SK-N-SH (cell line): ENCODE results near the gene FYTTD1. TPM values are rescaled to one million over a fixed set of nuclear protein-coding genes. Genes with fewer than 3 reads are reported as not detected.
A peak's percentile ranks its signal among the peaks of the same experiment; 100 is the strongest.

ENCODE experiments used
- CTCF ChIA-PET: fragments of 300-600, 350-600 bp; formaldehyde crosslinking; extraction: SDS; loops from one replicate; lab custom pipeline; 2021; lab: Yijun Ruan, JAX
- POLR2A ChIA-PET: fragments of 350-600 bp; sonication (Branson Sonifier 250); formaldehyde crosslinking; extraction: SDS; loops from one replicate; lab custom pipeline; 2020; ENCODE audit warnings: antibody characterized with exemption, inconsistent platforms; lab: Yijun Ruan, JAX
- DNase-seq: peaks from one replicate; pipeline ENCODE4 v3.0.0; 2012
- H2AFZ ChIP-seq: fragments of 200-600 bp; sonication (generic); 2 replicates; pipeline ENCODE4 v1.8.1; 2016; ENCODE audit warnings: antibody characterized with exemption, mild to moderate bottlenecking, low read depth
- H3F3A ChIP-seq: fragments of 200-600 bp; sonication (generic); replicated peaks from 2 replicates; pipeline ENCODE3; 2016; ENCODE audit warnings: antibody characterized with exemption, mild to moderate bottlenecking; ENCODE audit not compliant: insufficient read depth
- H3K27ac ChIP-seq, 2 experiments: fragments of 200-500 bp in 1 of 2; fragments of 200-600 bp in 1 of 2; sonication (Bioruptor generic) in 1 of 2; sonication (generic), shearing (Covaris generic) in 1 of 2; 2 replicates each; pipeline versions ENCODE4 v1.5.1 to v1.6.1; 2014 to 2016; ENCODE audit warnings: low read depth in 2 of 2, inconsistent platforms in 1 of 2, low read length in 1 of 2, mild to moderate bottlenecking in 1 of 2, mixed read lengths in 1 of 2
- H3K27me3 ChIP-seq: fragments of 200-600 bp; sonication (generic), shearing (Covaris generic); 2 replicates; pipeline ENCODE4 v1.6.1; 2016; ENCODE audit warnings: mixed run types; ENCODE audit not compliant: insufficient read depth
- H3K36me3 ChIP-seq, 2 experiments: fragments of 200-500 bp in 1 of 2; fragments of 200-600 bp in 1 of 2; sonication (Bioruptor generic) in 1 of 2; sonication (generic) in 1 of 2; replicated peaks in 1 of 2; 2 replicates each; pipeline versions ENCODE3 to v1.5.1; 2014 to 2016; ENCODE audit warnings: low read length in 1 of 2, mild to moderate bottlenecking in 1 of 2; ENCODE audit not compliant: insufficient read depth in 2 of 2, control insufficient read depth in 1 of 2
- H3K4me1 ChIP-seq, 2 experiments: fragments of 200-500 bp in 1 of 2; fragments of 200-600 bp in 1 of 2; sonication (Bioruptor generic) in 1 of 2; sonication (generic), shearing (Covaris generic) in 1 of 2; 2 replicates each; pipeline versions ENCODE4 v1.5.1 to v1.6.1; 2014 to 2016; ENCODE audit warnings: low read depth in 1 of 2, low read length in 1 of 2, mixed run types in 1 of 2; ENCODE audit not compliant: insufficient read depth in 2 of 2, control insufficient read depth in 1 of 2
- H3K4me2 ChIP-seq: fragments of 200-600 bp; sonication (generic), shearing (Covaris generic); 2 replicates; pipeline ENCODE4 v1.6.1; 2017; ENCODE audit warnings: mixed run types
- H3K4me3 ChIP-seq, 2 experiments: fragments of 200-500 bp in 1 of 2; fragments of 200-600 bp in 1 of 2; sonication (Bioruptor generic) in 1 of 2; sonication (generic), shearing (Covaris generic) in 1 of 2; 2 replicates each; pipeline versions ENCODE4 v1.5.1 to v1.8.1; 2014 to 2016; ENCODE audit warnings: low read depth in 2 of 2, inconsistent platforms in 1 of 2, low read length in 1 of 2, mild to moderate bottlenecking in 1 of 2, mixed read lengths in 1 of 2, moderate library complexity in 1 of 2
- H3K79me2 ChIP-seq: fragments of 200-600 bp; sonication (generic); 2 replicates; pipeline ENCODE4 v1.8.1; 2017; ENCODE audit warnings: mild to moderate bottlenecking; ENCODE audit not compliant: insufficient read depth
- H3K9ac ChIP-seq: fragments of 200-600 bp; sonication (generic); 2 replicates; pipeline ENCODE4 v1.6.1; 2017; ENCODE audit warnings: mixed run types
- H3K9me2 ChIP-seq: fragments of 200-600 bp; sonication (generic); 2 replicates; pipeline ENCODE4 v1.6.1; 2017; ENCODE audit warnings: mixed run types
- H3K9me3 ChIP-seq: fragments of 200-600 bp; sonication (generic); 2 replicates; pipeline ENCODE4 v1.6.1; 2017; ENCODE audit warnings: mixed run types, mild to moderate bottlenecking, moderate library complexity
- H4K20me1 ChIP-seq: fragments of 200-600 bp; sonication (generic); 2 replicates; pipeline ENCODE4 v1.6.1; 2017; ENCODE audit warnings: mild to moderate bottlenecking, mixed run types; ENCODE audit not compliant: insufficient read depth
- CHD2 ChIP-seq: fragments of 150-350 bp; IDR thresholded peaks from 2 replicates; pipeline ENCODE4 v1.6.1; 2018; ENCODE audit warnings: low read length; ENCODE audit not compliant: partially characterized antibody
- EP300 ChIP-seq, 2 experiments: IDR thresholded peaks; 2 replicates each; pipeline versions ENCODE4 v1.4.0 to v1.6.1; 2012; ENCODE audit warnings: borderline replicate concordance in 1 of 2, low read depth in 1 of 2, low read length in 1 of 2
- FOXJ3 ChIP-seq: sonication (generic); formaldehyde crosslinking; IDR thresholded peaks from 2 replicates; pipeline ENCODE4 v1.5.1; 2020; ENCODE audit warnings: mild to moderate bottlenecking, missing genetic modification reagents
- JUND ChIP-seq: IDR thresholded peaks from 2 replicates; pipeline ENCODE4 v1.4.0; 2012
- MEF2A ChIP-seq: IDR thresholded peaks from 2 replicates; pipeline ENCODE4 v1.4.0; 2012; ENCODE audit warnings: low read depth, borderline replicate concordance
- NFIC ChIP-seq: IDR thresholded peaks from 2 replicates; pipeline ENCODE4 v1.4.0; 2012; ENCODE audit warnings: borderline replicate concordance
- NRF1 ChIP-seq: IDR thresholded peaks from 2 replicates; pipeline ENCODE4 v1.6.1; 2012; ENCODE audit warnings: low read depth, mild to moderate bottlenecking, low read length
- RAD21 ChIP-seq: IDR thresholded peaks from 2 replicates; pipeline ENCODE4 v1.6.1; 2012; ENCODE audit warnings: mild to moderate bottlenecking, low read length
- RCOR1 ChIP-seq: fragments of 150-350 bp; IDR thresholded peaks from 2 replicates; pipeline ENCODE4 v1.6.1; 2017; ENCODE audit warnings: antibody characterized with exemption, low read length
- TAF1 ChIP-seq: IDR thresholded peaks from 2 replicates; pipeline ENCODE4 v1.6.1; 2012; ENCODE audit warnings: low read depth, mild to moderate bottlenecking, low read length, moderate library complexity, borderline replicate concordance
- TEAD4 ChIP-seq: IDR thresholded peaks from 2 replicates; pipeline ENCODE4 v1.4.0; 2012; ENCODE audit warnings: mild to moderate bottlenecking, borderline replicate concordance; ENCODE audit not compliant: insufficient read depth
- WGBS: methylation state at CpG from one replicate; pipeline ENCODE4 v1.1.6; 2017; ENCODE audit warnings: low lambda C conversion rate; 5-methylcytosine and 5-hydroxymethylcytosine counted together
- polyA plus RNA-seq, 3 experiments: library from polyadenylated mRNA; depleted of rRNA; stranded (reverse); fragments of >200 nt; gene quantifications; 2 replicates each; pipeline ENCODE4 v1.2.3, GENCODE V29; 2012
- TF ChIP-seq, protein P1 (sequence below): fragments of 150-350 bp; IDR thresholded peaks from 2 replicates; pipeline ENCODE4 v1.6.1; 2017; ENCODE audit warnings: antibody characterized with exemption, low read length, low read depth, borderline replicate concordance
- TF ChIP-seq, protein P2 (sequence below): IDR thresholded peaks from 2 replicates; pipeline ENCODE4 v1.4.0; 2012; ENCODE audit warnings: low read depth, borderline replicate concordance
- TF ChIP-seq, protein P3 (sequence below): IDR thresholded peaks from 2 replicates; pipeline ENCODE4 v1.4.0; 2012; ENCODE audit warnings: low read depth
- TF ChIP-seq, protein P4 (sequence below): IDR thresholded peaks from 2 replicates; pipeline ENCODE4; 2012
- TF ChIP-seq, protein P5 (sequence below): IDR thresholded peaks from 2 replicates; pipeline ENCODE4 v1.4.0; 2012; ENCODE audit warnings: low read depth, borderline replicate concordance

FYTTD1 gene
- polyA plus RNA-seq, 1 of the 3 experiments (the other 2 are of a cell fraction) = 14.7 TPM

DNA sequence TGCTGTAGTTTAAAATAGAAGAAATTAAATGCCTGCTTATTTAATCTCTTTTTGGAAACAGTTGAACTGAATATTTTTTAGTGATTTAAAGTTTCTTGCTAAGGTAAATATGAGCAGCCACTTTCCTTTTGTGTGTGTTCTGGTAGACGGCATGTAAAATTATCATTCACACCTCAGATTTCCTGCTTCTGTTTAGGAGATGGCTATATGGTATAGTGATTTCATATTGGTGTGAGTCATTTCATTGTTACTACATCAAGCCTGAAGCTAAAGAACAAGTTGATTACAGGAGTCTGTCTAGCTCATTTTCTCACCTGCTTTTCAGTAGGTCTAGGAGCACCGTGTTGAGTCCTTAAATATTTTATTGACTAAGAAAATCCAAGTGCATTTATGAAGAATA is 43.6 kb downstream of the FYTTD1 start:
- Histone ChIP-seq H3K9me2 (no peaks in the 10 kb centered on the region), H2AFZ (no peak overlapping the region), H3K4me3 (peak overlapping the region in 1 of 2 experiments; percentile 33; a peak in 1 of 4 replicates), H3K27me3 (no peaks in the 10 kb centered on the region), H3K27ac (no peak overlapping the region), H3K36me3 (peaks cover 0 to 2% of the 10 kb centered on the region in 2 experiments), H3K9me3 (no peaks in the 10 kb centered on the region), H4K20me1 (peaks cover 53% of the 10 kb centered on the region), H3K9ac (no peak overlapping the region), H3K4me2 (peak overlapping the region; percentile 27), H3F3A (peaks cover 16% of the 10 kb centered on the region), H3K4me1 (peaks cover 3 to 7% of the 10 kb centered on the region in 2 experiments; a peak in 2 of 4 replicates), H3K79me2 (peaks cover 71% of the 10 kb centered on the region)
- no peak for DNase-seq
- ChIA-PET CTCF (interaction anchor here (1.2 kb wide), 1 partner anchor 50 kb away, joined by 3 read pairs; no protein-coding TSS in a partner anchor), POLR2A (no interaction called here)
- TF ChIP-seq, protein P1, sequence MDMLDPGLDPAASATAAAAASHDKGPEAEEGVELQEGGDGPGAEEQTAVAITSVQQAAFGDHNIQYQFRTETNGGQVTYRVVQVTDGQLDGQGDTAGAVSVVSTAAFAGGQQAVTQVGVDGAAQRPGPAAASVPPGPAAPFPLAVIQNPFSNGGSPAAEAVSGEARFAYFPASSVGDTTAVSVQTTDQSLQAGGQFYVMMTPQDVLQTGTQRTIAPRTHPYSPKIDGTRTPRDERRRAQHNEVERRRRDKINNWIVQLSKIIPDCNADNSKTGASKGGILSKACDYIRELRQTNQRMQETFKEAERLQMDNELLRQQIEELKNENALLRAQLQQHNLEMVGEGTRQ = no peak
- TF ChIP-seq JUND = no peak
- TF ChIP-seq NFIC = no peak
- no peak for TF ChIP-seq FOXJ3
- TF ChIP-seq, protein P2, sequence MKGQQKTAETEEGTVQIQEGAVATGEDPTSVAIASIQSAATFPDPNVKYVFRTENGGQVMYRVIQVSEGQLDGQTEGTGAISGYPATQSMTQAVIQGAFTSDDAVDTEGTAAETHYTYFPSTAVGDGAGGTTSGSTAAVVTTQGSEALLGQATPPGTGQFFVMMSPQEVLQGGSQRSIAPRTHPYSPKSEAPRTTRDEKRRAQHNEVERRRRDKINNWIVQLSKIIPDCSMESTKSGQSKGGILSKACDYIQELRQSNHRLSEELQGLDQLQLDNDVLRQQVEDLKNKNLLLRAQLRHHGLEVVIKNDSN = no peak
- TF ChIP-seq RCOR1 = no peak
- TF ChIP-seq MEF2A = no peak
- TF ChIP-seq, protein P3, sequence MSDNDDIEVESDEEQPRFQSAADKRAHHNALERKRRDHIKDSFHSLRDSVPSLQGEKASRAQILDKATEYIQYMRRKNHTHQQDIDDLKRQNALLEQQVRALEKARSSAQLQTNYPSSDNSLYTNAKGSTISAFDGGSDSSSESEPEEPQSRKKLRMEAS = no peak
- TF ChIP-seq CHD2 = no peak
- TF ChIP-seq NRF1 = no peak
- TF ChIP-seq TAF1 = no peak
- TF ChIP-seq EP300 (IDR thresholded peaks at IDR 0.05; ENCODE audit: borderline replicate concordance in 1 of 2, low read depth in 1 of 2, low read length in 1 of 2) = no peak
- TF ChIP-seq, protein P4, sequence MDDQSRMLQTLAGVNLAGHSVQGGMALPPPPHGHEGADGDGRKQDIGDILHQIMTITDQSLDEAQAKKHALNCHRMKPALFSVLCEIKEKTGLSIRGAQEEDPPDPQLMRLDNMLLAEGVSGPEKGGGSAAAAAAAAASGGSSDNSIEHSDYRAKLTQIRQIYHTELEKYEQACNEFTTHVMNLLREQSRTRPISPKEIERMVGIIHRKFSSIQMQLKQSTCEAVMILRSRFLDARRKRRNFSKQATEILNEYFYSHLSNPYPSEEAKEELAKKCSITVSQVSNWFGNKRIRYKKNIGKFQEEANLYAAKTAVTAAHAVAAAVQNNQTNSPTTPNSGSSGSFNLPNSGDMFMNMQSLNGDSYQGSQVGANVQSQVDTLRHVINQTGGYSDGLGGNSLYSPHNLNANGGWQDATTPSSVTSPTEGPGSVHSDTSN = no peak
- TF ChIP-seq TEAD4 = no peak
- TF ChIP-seq RAD21 = no peak
- TF ChIP-seq, protein P5, sequence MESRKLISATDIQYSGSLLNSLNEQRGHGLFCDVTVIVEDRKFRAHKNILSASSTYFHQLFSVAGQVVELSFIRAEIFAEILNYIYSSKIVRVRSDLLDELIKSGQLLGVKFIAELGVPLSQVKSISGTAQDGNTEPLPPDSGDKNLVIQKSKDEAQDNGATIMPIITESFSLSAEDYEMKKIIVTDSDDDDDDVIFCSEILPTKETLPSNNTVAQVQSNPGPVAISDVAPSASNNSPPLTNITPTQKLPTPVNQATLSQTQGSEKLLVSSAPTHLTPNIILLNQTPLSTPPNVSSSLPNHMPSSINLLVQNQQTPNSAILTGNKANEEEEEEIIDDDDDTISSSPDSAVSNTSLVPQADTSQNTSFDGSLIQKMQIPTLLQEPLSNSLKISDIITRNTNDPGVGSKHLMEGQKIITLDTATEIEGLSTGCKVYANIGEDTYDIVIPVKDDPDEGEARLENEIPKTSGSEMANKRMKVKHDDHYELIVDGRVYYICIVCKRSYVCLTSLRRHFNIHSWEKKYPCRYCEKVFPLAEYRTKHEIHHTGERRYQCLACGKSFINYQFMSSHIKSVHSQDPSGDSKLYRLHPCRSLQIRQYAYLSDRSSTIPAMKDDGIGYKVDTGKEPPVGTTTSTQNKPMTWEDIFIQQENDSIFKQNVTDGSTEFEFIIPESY = no peak
- WGBS = 68% methylated on average over 2 of the region's 2 CpGs
